ENCODE measurements around the gene PHF2.

The PHF2 gene

GRCh38 chr9:93603011-93603410, 26.6 kb downstream of the PHF2 start:
- no peak for DNase-seq

GRCh38 chr9:93603906-93604326, 27.5 kb downstream of the PHF2 start:
- no peak for DNase-seq

- DNase-seq = no peak
Measured at GRCh38 chr9:93606187-93606586, 29.8 kb downstream of the PHF2 start.

DNA sequence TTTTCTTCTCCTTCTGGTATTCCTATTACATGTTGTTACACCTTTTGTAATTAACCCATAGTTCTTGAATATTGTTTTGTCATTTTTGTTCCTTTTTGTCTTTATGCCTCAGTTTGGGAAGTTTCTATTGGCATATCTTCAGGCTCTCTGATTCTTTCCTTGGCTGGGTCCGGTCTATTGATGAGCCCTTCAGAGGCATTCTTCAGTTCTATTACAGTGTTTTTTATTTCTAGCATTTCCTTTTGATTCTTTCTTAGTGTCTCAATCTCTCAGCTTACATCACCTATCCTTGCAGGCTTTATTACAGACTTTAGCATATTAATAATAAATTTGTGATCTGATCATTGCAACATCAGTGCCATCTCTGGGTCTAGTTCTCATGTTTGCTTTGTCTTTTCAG, 33.8 kb downstream of the PHF2 start:
- no peak for DNase-seq

GRCh38 chr9:93612052-93612795, 35.8 kb downstream of the PHF2 start:
- no peak for DNase-seq

- no peak for DNase-seq
Measured at GRCh38 chr9:93612796-93613154, 36.4 kb downstream of the PHF2 start.

- DNase-seq = no peak
Measured at GRCh38 chr9:93613174-93613573, 36.8 kb downstream of the PHF2 start.

- no peak for DNase-seq
Measured at GRCh38 chr9:93613791-93614190, 37.4 kb downstream of the PHF2 start.

GRCh38 chr9:93614830-93615468, 38.6 kb downstream of the PHF2 start:
- DNase-seq = no peak

GRCh38 chr9:93616044-93616443, 39.7 kb downstream of the PHF2 start:
- DNase-seq = no peak

- DNase-seq = no peak
Measured at GRCh38 chr9:93617273-93617672, 40.9 kb downstream of the PHF2 start.

- DNase-seq = no peak
Measured at GRCh38 chr9:93619272-93619775, 42.9 kb downstream of the PHF2 start.

DNA sequence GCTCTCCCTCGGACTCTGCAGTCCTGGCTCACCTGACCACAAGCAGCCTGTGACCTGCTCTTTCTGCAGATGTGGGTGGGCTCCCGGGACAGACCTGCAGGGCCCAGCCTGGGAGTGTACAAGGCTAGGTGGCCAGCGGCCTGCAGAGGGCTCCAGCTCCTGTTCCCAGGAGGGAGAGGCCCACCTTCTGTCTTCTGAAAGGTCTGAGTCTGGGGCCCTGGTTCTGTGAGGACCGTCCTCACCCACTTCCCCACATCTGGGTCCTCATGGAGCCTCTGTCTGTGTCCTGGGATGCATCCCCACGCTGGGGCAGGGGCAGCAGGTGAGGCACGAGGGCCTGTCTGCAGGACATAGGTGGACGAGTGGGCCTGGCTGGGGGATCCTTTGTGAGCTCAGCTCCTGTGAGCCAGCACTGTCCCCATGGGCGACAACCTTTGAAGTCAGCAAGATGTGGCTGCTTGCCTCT, 43.7 kb downstream of the PHF2 start:
- DNase-seq = no peak

DNA sequence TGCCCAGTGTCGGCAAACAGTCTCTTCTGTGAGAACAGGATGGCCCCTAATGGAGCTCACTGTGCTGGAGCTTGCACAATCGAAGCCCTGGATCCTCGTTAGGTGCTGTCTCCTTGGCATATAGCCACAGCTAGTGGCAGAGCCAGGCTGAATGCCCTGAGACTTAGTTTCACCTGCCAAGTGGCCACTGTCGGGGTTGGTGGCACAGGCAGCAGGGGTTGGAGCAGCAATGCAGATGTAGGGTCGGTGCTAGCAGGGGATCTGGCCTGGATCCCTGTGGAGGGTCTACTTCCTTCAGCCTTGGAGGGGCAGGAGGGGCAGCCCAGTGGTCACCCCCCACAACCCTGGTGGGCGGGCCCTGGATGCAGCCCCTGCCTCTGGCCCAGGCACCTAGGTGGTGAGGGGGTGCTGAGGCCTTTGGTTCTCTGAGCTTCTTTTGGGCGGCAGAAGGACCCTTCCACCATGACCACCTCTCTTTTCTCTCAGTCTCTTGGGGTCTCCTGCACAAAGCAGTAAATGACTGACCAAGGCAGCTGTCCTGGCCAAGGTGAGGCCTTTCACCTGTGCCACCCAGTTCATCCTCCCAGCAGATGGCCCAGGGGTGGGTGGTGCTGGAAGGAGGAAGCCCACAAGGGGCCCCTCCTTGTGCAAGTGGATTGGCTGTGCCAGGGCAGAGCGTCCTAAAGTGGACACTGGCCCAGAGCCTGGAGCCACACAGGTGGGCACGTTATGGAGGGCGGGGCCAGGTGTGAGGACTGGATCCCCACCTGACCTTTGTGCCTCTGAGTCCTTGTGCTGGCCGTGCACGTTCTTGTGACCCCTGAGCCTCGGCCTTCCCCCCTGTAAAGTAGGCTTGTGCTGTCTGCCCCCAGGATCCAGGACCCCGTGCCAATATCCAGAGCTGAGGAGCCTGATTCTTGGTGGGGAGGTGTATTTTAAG, 44.8 kb downstream of the PHF2 start:
- no peak for DNase-seq

DNA sequence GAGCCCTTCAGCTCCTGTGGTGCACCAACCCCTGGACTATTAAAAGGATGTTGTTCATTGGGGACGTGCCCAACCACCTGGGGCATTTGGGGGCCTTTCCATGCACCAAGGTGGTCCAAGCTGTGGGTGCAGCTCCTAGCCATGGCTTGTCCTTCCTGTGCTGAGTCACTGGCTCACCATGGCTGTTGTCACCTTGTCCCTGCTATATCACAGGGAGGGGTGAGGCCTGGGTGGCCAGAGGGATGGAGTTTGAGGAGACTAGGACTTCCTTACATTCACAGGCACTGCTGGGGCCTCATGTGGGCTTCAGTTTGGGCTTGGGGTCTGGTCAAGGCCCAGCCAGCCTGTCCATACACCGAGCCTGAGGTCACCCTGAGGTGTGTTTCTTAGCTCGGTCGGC, 45.5 kb downstream of the PHF2 start:
- DNase-seq = no peak

- DNase-seq = no peak
Measured at GRCh38 chr9:93622691-93623090, 46.3 kb downstream of the PHF2 start.

DNA sequence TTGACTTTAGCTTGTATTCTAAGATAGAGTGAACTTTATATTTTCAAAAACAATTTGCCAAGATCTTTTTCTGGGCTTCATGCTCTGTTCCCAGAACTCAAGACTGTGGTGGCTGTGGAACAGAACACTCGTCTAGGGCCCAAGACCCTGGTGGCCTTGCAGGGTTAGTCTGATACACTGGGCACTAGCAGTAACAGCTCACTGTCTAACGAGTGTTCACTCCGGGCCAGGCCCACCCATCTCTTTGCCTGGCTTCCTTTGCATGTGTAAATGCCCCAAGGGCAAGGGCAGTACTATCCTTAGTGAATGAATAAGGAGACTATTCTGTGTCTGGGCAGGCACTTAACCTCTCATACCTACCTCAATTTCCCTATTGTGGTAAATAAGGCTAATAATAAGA, 47.4 kb downstream of the PHF2 start:
- DNase-seq = no peak

DNA sequence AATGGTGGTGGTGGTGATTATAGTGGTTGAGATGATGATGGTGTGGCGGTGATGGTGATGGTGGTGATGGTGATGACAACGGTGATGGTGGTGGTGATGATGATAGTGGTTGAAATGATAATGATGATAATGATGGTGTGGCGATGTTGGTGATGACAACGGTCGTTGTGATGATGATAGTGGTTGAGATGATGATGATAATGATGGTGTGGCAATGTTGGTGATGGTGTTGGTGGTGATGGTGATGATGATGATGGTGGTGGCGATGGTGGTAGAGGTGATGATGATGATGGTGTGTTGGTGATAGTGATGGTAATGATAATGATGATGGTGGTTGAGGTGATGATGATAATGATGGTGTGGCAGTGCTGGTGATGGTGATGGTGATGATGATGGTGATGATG, 48.0 kb downstream of the PHF2 start:
- no peak for DNase-seq

DNA sequence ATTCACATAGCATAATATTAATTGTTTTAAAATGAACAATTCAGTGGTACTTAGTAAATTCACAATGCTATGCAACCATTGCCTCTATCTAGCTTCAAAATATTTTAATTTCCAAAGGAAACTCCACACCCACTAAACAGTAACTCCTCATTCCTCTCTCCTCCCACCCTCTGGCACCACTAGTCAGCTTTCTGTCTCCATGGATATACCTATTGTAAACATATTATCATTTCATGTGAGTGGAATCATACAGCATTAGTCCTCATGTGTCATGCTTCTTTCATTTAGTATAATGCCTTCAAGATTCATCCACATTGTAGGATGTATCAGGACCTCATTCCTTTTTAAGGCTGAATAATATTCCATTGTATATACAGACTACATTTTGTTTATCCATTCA, 48.6 kb downstream of the PHF2 start:
- no peak for DNase-seq

DNA sequence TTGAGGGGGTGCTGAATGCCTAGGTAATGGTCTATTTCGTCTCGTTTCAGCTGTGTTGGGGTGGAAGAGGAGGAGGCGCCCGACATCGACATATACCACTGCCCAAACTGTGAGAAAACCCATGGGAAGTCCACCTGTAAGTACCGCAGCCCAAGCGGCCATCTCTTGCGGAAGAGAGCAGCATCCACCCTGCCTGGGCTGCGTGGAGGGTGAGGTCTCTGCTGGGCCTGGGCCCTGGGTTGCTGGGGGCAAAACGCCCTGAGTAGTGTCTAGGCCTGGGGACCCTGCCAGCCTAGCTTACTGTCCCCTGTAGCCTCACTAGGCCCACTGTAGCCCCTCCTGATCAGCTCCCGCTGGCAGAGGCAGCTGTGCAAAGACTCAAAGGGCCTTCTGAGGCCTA, 53.5 kb downstream of the PHF2 start:
- DNase-seq = no peak

GRCh38 chr9:93630806-93631411, 54.5 kb downstream of the PHF2 start:
- DNase-seq = no peak

- DNase-seq = no peak
Measured at GRCh38 chr9:93633492-93634221, 57.3 kb downstream of the PHF2 start.

Data from NCI-H187 (cell line).